Skin epidermis (tissue), 12 donors: ENCODE measurements around the gene GPR107.
"Not testable (repeated sequence)": the region's sequence is repeated elsewhere in the genome, so short reads cannot be mapped to it uniquely, and the experiment has no call there.

Source experiments
- H3K27ac ChIP-seq, 21 experiments: fragments of 200-600 bp; sonication (generic) in 11 of 21; one replicate each; pipeline ENCODE4 v1.5.0; 2020; ENCODE audit warnings: mild to moderate bottlenecking in 3 of 21, inconsistent platforms in 2 of 21, moderate library complexity in 2 of 21
- H3K4me3 ChIP-seq, 7 experiments: fragments of 200-600 bp; sonication (generic) in 2 of 7; one replicate each; pipeline ENCODE4 v1.5.0; 2020; ENCODE audit warnings: inconsistent platforms in 2 of 7, mild to moderate bottlenecking in 2 of 7, moderate library complexity in 1 of 7

GPR107 gene

DNA sequence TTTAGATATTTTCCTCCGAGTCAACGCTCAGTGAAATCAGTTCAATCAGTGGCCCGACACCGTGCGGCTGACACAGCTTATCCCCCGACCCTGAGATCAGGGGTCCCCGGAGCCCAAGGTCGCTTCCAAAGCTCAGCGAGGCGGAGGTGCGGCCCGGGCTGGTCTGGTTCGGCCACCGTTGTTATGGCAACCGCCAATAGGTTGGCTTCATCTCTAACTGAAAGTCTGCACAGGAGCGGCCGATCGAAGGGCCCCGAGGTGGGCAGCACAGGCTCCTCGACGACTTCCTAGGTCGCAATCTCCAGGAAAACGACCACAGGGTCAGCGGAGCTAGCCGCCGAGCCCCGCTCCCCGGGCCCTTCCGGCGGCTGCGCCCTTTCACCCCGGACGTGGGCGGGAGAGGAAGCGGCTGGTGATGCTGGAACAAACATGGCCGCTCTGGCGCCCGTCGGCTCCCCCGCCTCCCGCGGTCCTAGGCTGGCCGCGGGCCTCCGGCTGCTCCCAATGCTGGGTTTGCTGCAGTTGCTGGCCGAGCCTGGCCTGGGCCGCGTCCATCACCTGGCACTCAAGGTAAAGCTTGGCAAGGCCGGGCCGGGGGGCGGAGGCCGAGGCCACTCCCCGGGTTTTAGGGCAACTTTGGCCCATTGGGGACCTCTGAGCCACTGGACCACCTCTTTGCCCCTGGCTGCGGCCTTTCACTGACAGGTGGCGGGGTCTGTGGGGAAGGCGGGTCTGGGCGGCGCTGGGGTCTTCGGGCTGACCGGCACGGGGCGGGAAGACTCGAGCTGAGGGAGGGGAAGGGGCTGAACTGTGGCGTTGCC lies at the start of gene GPR107:
Gene GPR107 (plus strand): TSS at position 403 of the 821 bp plus-strand sequence. CDS start 27 bp downstream, at position 430.
- H3K27ac ChIP-seq = peak within 1 kb of the TSS; percentile 60 to 99 (median 95)
- H3K4me3 ChIP-seq = peak within 1 kb of the TSS; percentile 88 to 100 (median 96)

DNA sequence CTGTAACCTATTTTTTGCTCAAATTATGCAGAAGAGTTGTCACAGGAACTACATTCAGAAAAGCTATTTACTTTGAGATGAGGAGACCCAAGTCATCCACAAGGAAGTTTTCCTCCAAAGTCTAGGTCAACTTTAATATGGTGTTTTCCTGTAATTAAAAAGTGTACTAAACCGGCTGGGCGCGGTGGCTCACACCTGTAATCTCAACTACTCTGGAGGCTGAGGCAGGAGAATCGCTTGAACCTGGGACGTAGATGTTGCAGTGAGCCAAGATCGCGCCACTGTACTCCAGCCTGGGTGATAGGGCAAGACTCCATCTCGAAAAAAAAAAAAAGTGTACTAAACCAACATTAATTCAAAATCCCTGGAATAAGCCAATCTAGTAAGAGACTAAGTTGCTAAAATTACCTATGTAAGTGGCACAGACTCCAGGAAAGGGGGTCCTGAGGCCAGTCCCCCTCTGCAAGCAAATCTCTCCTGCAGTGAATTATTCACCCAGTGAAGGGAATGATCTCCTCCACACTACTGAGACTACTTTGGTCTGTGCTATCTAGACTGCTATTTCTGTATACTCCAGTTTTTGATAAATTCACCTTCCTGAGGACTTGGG lies 49.7 kb upstream of the GPR107 start:
- Histone ChIP-seq H3K27ac (no peak overlapping the region), H3K4me3 (no peak overlapping the region)

DNA sequence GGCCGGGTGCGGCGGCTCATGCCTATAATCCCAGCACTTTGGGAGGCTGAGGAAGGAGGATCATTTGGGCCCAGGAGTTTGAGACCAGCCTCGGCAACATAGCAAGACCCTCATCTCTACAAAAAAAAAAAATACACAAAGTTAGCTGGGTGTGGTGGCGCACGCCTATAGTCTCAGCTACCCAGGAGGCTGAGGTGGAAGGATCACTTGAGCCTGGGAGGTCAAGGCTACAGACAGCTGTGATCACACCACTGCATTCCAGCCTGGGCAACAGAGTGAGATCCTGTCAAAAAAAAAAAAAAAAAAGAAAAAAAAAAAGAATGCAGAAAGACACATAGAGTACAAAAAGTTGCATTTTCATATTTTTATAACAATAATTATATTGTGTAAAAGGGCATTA lies 46.8 kb upstream of the GPR107 start:
- H3K4me3 ChIP-seq = not testable (repeated sequence)
- H3K27ac ChIP-seq = peak overlapping the region in 6 of 21 experiments; percentile 3 to 67 (median 46)

- H3K4me3 ChIP-seq = no peak overlapping the region
- H3K27ac ChIP-seq = peak overlapping the region in 5 of 21 experiments; percentile 24 to 61 (median 37)
Measured at GRCh38 chr9:130008538-130008937, 45.2 kb upstream of the GPR107 start.

DNA sequence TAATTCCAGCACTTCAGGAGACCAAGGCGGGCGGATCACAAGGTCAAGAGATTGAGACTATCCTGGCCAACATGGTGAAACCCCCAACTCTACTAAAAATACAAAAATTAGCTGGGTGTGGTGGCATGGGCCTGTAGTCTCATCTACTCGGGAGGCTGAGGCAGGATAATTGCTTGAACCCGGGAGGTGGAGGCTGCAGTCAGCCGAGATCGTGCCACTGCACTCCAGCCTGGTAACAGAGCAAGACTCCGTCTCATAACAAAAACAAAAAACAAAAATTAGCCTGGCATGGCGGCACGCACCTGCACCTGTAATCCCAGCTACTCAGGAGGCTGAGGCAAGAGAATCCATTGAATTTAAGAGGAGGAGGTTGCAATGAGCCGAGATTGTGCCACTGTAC lies 44.2 kb upstream of the GPR107 start:
- H3K27ac ChIP-seq, H3K4me3 ChIP-seq: not testable (repeated sequence)

- Histone ChIP-seq H3K4me3 (no peak overlapping the region), H3K27ac (peak overlapping the region in 3 of 21 experiments; percentile 24 to 47 (median 34))
Measured at GRCh38 chr9:130010151-130010988, 43.3 kb upstream of the GPR107 start.

GRCh38 chr9:130013326-130013725 lies 40.4 kb upstream of the GPR107 start:
- Histone ChIP-seq H3K27ac (no peak overlapping the region), H3K4me3 (no peak overlapping the region)

- Histone ChIP-seq H3K4me3 (no peak overlapping the region), H3K27ac (no peak overlapping the region)
Measured at GRCh38 chr9:130015353-130016019, 38.2 kb upstream of the GPR107 start.

DNA sequence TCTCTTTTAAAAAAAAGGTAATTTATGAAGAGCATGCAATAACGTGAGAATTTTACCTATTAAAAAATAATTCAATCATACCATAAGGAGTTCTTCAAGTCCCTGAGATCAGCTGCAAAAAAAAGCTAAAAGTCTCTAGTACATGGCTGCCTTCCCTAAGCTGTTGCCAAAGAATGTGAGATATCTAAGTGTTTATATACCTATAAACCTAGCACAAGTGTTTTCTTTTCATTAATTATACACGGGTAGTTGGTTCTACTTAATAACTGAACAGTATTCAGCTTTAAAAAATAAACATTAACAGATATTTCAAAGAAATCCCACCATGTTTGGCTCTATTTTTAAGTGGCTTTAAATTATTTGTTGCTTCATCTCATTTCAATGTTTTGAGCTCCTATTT lies 36.6 kb upstream of the GPR107 start:
- Histone ChIP-seq H3K4me3 (no peak overlapping the region), H3K27ac (peak overlapping the region in 5 of 21 experiments; percentile 1 to 21 (median 4))

- not testable (repeated sequence) for H3K4me3 ChIP-seq
- H3K27ac ChIP-seq = peak overlapping the region in 2 of 21 experiments; percentile 1 to 5
Measured at GRCh38 chr9:130017510-130017909, 36.2 kb upstream of the GPR107 start.

DNA sequence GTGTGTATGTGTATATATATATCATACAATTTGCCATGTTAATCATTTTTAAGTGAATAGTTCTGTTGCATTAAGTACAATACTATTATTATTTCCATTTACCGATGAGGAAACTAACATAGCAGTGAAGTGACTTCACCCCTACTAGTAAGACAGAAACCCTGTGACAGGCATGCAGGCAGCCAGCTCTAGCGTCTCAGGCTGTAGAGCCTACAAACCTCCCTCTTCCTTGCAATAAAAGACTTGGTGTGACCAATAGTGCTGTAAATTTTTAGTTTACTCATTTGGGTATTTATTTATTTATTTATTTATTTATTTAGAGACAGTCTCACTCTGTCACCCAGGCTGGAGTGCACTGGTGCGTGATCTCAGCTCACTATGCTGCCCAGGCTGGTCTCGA lies 35.4 kb upstream of the GPR107 start:
- H3K4me3 ChIP-seq = no peak overlapping the region
- no peak overlapping the region for H3K27ac ChIP-seq

GRCh38 chr9:130020618-130021017 lies 33.1 kb upstream of the GPR107 start:
- Histone ChIP-seq H3K27ac (peak overlapping the region in 4 of 21 experiments; percentile 3 to 58 (median 23)), H3K4me3 (no peak overlapping the region)

DNA sequence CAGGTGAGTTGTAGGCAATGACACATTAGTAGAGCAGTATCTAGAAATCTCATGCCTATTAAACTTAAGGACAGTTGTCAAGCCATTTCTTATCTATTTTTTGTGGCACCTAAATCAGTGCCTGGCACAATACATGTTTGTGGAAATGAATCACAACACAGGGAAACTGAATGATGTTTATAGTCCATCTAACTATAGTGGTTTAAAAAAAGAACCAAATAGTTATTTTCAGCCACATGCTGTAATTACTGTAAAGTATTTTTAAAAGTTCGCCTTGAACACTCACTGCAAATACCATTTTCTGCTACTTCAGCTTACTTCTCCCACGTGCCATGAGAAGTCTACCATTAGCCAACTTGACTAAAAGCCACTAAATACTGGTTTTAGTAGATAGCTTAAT lies 32.6 kb upstream of the GPR107 start:
- peak overlapping the region in 2 of 21 experiments; percentile 3 to 42 for H3K27ac ChIP-seq
- no peak overlapping the region for H3K4me3 ChIP-seq

GRCh38 chr9:130021842-130022241 lies 31.9 kb upstream of the GPR107 start:
- H3K4me3 ChIP-seq, H3K27ac ChIP-seq: not testable (repeated sequence)

DNA sequence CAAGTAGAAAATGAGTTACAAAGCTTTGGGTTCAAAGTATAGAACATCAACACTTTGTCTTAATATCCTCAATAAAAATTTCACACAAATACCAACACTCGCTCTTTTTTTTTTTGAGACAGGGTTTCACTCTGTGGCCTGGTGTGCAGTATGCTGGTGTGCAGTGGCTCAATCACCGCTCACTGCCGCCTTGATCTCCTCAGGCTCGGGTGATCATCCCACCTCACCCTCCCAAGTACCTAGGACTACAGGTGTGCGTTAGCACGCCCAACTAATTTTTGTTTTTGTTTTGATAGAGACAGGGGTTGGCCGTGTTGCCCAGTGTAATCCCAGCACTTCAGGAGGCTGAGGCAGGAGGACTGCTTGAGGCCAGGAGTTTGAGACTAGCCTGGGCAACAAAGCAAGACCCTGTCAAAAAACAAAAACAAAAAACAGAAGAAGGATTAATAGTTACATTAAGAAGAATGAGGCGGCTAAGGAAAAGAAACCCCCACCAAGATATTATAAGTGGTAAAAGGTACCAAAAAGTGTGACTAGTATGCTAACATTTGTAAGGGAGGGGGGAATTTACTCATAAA lies 31.1 kb upstream of the GPR107 start:
- H3K27ac ChIP-seq = peak overlapping the region in 3 of 21 experiments; percentile 1 to 17 (median 3)
- H3K4me3 ChIP-seq = no peak overlapping the region

DNA sequence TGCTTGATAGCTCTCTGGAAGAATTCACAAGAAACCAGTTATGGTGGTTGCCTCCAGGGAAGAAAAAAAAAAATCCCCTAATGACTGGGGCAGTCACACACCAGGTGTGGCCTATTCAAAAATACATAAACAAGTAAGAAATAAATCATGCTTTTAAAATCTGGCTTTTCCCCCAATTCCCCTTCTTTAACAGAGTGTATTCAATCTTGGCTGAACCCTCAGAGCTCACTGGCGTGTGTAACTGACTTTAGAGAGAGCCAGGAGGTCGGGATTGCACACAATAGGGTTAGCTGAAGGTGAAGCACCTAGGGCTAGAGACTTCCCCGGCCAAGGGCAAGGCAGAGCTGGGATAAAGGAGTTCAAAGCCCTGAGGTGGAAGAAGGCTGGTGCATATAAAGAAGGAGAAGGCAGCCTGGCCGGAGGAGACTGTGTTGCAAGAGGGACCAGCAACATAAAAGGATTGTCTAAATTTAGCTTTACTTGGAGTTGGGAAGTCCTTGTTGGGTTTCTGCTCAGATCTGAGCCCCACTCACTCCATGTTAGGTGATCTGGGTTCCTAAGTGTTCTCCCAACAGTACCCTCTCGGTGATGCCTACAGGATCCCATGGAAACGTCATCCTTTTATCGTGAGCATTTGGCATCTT lies 30.4 kb upstream of the GPR107 start:
- Histone ChIP-seq H3K4me3 (no peak overlapping the region), H3K27ac (peak overlapping the region in 6 of 21 experiments; percentile 1 to 44 (median 12))

- peak overlapping the region in 1 of 21 experiments; percentile 6 for H3K27ac ChIP-seq
- no peak overlapping the region for H3K4me3 ChIP-seq
Measured at GRCh38 chr9:130023994-130024596, 29.6 kb upstream of the GPR107 start.

DNA sequence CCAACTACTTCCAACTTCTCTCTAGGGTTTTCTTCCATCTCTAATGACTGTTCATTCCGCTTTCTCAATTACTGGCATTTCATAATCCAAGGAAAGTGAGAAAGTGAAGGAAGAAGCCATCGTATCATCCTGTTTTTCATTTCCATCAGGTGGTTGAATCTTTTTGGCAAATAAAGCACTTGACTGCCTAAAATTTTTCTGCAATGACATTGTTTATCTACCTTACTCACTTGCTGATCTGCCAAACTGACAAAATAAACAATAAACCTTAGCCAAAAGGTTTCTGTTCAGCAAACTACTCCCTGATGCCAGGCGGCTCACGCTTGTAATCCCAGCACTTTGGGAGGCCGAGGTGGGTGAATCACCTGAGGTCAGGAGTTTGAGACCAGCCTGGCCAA lies 29.1 kb upstream of the GPR107 start:
- Histone ChIP-seq H3K27ac (no peak overlapping the region), H3K4me3 (no peak overlapping the region)
